GM06990 (cell line): ENCODE measurements around the gene PROCA1.

Experiments used
- DNase-seq: peaks from one replicate; pipeline ENCODE4 v3.0.0-alpha.2; 2011; ENCODE audit not compliant: insufficient read length; ENCODE audit errors: extremely low read depth
- H3K27me3 ChIP-seq: replicated peaks from 2 replicates; pipeline ENCODE4 v1.6.0; 2011; ENCODE audit warnings: low read length; ENCODE audit not compliant: control insufficient read depth, insufficient read depth
- H3K36me3 ChIP-seq: 2 replicates; pipeline ENCODE4 v1.5.1; 2011; ENCODE audit warnings: low read length; ENCODE audit not compliant: control insufficient read depth, insufficient read depth
- H3K4me3 ChIP-seq: replicated peaks from 2 replicates; pipeline ENCODE4 v1.5.1; 2011; ENCODE audit warnings: low read depth, mild to moderate bottlenecking, control low read depth, low read length
- CTCF ChIP-seq: IDR thresholded peaks from 2 replicates; pipeline ENCODE4 v1.5.1; 2011; ENCODE audit warnings: low read length, control low read depth, mild to moderate bottlenecking, inconsistent platforms; ENCODE audit not compliant: insufficient read depth, poor library complexity, severe bottlenecking

PROCA1 gene

GRCh38 chr17:28712705-28713415 is 1.2 kb upstream of the PROCA1 start:
- no peaks in the 10 kb centered on the region for H3K27me3 ChIP-seq
- no peaks in the 10 kb centered on the region for H3K36me3 ChIP-seq
- no peak for TF ChIP-seq CTCF
- no peak overlapping the region for H3K4me3 ChIP-seq
- DNase-seq = no peak

DNA sequence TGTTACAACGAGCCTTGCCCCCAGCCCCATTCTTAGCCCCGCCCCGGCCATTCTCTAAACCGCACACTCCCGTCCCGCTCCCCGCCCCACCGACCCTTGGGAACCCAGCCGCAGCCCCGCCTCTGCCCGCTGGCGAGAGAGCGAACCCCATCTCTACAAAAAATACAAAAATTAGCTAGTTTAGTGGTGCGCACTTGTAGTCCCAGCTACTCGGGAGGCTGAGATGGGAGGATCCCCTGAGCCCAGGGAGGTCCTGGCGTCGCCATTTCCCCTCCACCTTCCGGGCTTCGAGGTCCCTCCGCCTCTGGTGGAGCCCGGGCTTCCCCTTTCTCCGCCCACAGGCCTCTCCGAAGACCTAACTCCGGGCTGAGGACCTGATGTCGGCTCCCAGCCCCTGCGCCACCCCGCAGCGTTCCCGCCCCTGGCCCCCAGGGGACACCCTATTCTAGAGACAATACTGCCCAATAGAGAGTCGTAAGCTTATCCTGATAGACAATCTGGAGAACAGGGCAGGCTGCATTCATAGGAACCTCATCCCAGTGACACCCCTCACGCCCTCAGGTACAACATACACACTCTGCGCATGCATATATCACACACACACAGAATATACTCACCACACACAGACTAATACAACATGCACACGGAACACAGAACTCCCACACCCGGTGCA is 480 bp upstream of the PROCA1 start:
- Histone ChIP-seq H3K4me3 (peak overlapping the region; percentile 73), H3K36me3 (no peaks in the 10 kb centered on the region), H3K27me3 (no peaks in the 10 kb centered on the region)
- TF ChIP-seq CTCF = peak; percentile 16
- DNase-seq = peak; percentile 75

DNA sequence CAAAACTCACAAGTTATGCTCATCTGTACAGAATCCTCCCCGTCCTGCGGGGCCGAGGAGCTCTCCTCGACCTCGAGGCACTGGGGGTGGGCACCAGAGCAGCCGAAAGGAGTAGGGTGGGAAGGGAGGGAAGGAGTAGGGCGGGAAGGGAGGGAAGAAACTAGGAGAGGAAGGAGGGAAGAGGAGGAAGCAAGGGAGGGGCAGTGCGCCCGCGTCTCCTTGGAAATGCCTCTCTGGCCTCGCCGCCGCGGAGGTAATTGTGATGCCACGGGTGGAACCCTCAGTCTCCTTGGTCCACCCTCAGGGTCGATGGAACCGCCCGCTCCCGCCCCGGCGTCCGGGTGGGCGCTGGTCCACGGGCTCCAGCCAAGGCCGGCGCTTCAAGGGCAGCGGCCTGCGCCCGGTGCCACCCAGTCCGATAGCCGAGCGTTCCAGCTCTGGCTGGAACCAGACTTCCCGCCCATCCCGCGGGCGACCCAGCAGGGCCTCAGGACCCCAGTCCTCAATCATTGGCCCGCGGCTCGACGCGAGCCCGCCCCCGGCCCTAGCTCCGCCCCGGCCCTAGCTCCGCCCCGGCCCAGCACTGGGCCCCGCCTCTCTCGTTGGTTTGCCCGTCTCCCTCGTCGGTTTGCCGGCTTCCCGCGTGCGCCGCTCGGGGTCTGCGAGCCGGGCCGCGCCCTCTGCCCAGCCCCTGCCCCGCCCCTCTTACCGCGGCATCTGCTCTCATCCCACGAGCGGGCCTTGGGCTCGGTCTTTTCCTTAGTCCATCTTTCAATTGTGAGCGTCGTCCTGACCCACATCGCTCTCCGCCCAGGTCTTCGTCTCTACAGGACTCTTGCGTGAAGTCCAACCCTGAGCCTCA is 596 bp downstream of the PROCA1 start:
- TF ChIP-seq CTCF = no peak
- DNase-seq = peak; percentile 90
- H3K4me3 ChIP-seq = peak overlapping the region; percentile 73
- no peaks in the 10 kb centered on the region for H3K27me3 ChIP-seq
- H3K36me3 ChIP-seq = peaks cover 4% of the 10 kb centered on the region

GRCh38 chr17:28707339-28707720 is 4.4 kb downstream of the PROCA1 start:
- H3K27me3 ChIP-seq = no peaks in the 10 kb centered on the region
- DNase-seq = no peak
- H3K36me3 ChIP-seq = peaks cover 22% of the 10 kb centered on the region
- H3K4me3 ChIP-seq = no peak overlapping the region
- TF ChIP-seq CTCF = no peak

GRCh38 chr17:28706471-28707338 is 5.0 kb downstream of the PROCA1 start:
- H3K4me3 ChIP-seq = no peak overlapping the region
- DNase-seq = no peak
- H3K27me3 ChIP-seq = no peaks in the 10 kb centered on the region
- H3K36me3 ChIP-seq = peaks cover 26% of the 10 kb centered on the region
- TF ChIP-seq CTCF = no peak
